WTC11 (cell line): ENCODE data around the gene SKI. TPM values are rescaled to one million over a fixed set of nuclear protein-coding genes. Genes with fewer than 3 reads are reported as not detected.

ENCODE experiments used
- ATAC-seq: fragments of 200-7000 bp; cut with Tn5 transposase; 2 replicates; pipeline ENCODE4 v1.10.0; 2021; ENCODE audit warnings: mild to moderate bottlenecking, moderate library complexity
- CTCF ChIA-PET: fragments of 300-600 bp; sonication (Branson Sonifier 250); formaldehyde crosslinking; loops from one replicate; lab custom pipeline; 2021; ENCODE audit warnings: antibody characterized with exemption; lab: Charles Lee
- POLR2A ChIA-PET: fragments of 350-600 bp; sonication (Branson Sonifier 250); formaldehyde crosslinking; loops from one replicate; lab custom pipeline; 2021; ENCODE audit warnings: antibody characterized with exemption; lab: Charles Lee
- DNase-seq: peaks from one replicate; pipeline ENCODE4 v3.0.0; 2021; ENCODE audit warnings: low spot score
- H3K27ac Mint-ChIP-seq: 2 replicates; pipeline ENCODE4 v1.8.0; 2021; ENCODE audit warnings: mixed read lengths
- H3K27me3 Mint-ChIP-seq: 2 replicates; pipeline ENCODE4 v1.8.0; 2021; ENCODE audit warnings: low read depth, mild to moderate bottlenecking, moderate library complexity, mixed read lengths
- H3K36me3 Mint-ChIP-seq: 2 replicates; pipeline ENCODE4 v1.8.0; 2021; ENCODE audit warnings: mixed read lengths
- H3K4me1 Mint-ChIP-seq: 2 replicates; pipeline ENCODE4 v1.8.0; 2022; ENCODE audit warnings: mixed read lengths
- H3K4me3 Mint-ChIP-seq: 2 replicates; pipeline ENCODE4 v1.8.0; 2021; ENCODE audit warnings: mild to moderate bottlenecking, moderate library complexity, mixed read lengths
- H3K9me3 Mint-ChIP-seq: 2 replicates; pipeline ENCODE4 v1.8.0; 2021; ENCODE audit warnings: mixed read lengths
- CREM ChIP-seq: sonication (generic); formaldehyde crosslinking; IDR thresholded peaks from 2 replicates; pipeline ENCODE4 v1.8.1; 2022; ENCODE audit warnings: mild to moderate bottlenecking, missing genetic modification reagents, moderate library complexity
- ETV6 ChIP-seq: sonication (generic); formaldehyde crosslinking; IDR thresholded peaks from 2 replicates; pipeline ENCODE4 v1.8.1; 2022; ENCODE audit warnings: mild to moderate bottlenecking, missing genetic modification reagents
- FOXJ3 ChIP-seq: sonication (generic); formaldehyde crosslinking; IDR thresholded peaks from 2 replicates; pipeline ENCODE4 v1.9.0; 2021; ENCODE audit warnings: missing genetic modification reagents, mild to moderate bottlenecking, borderline replicate concordance
- HMGA2 ChIP-seq: fragments of 250-450 bp; sonication (Bioruptor Pico); IDR thresholded peaks from 2 replicates; pipeline ENCODE4 v1.4.0; 2021; ENCODE audit warnings: mild to moderate bottlenecking, moderate library complexity
- NFATC4 ChIP-seq: fragments of 250-450 bp; sonication (Bioruptor Pico); IDR thresholded peaks from 2 replicates; pipeline ENCODE4 v1.9.0; 2021; ENCODE audit warnings: mild to moderate bottlenecking
- RELA ChIP-seq: sonication (generic); formaldehyde crosslinking; IDR thresholded peaks from 2 replicates; pipeline ENCODE4 v1.8.1; 2022; ENCODE audit warnings: missing genetic modification reagents, mild to moderate bottlenecking, borderline replicate concordance
- RORB ChIP-seq: fragments of 250-450 bp; sonication (Bioruptor Pico); IDR thresholded peaks from 2 replicates; pipeline ENCODE4 v1.9.0; 2021; ENCODE audit warnings: mild to moderate bottlenecking
- SOX15 ChIP-seq: fragments of 250-450 bp; sonication (Bioruptor Pico); IDR thresholded peaks from 2 replicates; pipeline ENCODE4 v1.9.0; 2021; ENCODE audit warnings: mild to moderate bottlenecking
- TCF7 ChIP-seq: sonication (generic); formaldehyde crosslinking; IDR thresholded peaks from 2 replicates; pipeline ENCODE4 v1.8.0; 2022; ENCODE audit warnings: mild to moderate bottlenecking, low read depth, missing genetic modification reagents, moderate library complexity
- TP53 ChIP-seq: sonication (generic); formaldehyde crosslinking; IDR thresholded peaks from 2 replicates; pipeline ENCODE4 v1.8.1; 2023; ENCODE audit warnings: mild to moderate bottlenecking, missing genetic modification reagents
- ZNF263 ChIP-seq: sonication (generic); formaldehyde crosslinking; IDR thresholded peaks from 2 replicates; pipeline ENCODE4 v1.8.1; 2022; ENCODE audit warnings: low read depth, mild to moderate bottlenecking, moderate library complexity, missing genetic modification reagents
- total RNA-seq: library from RNA; stranded (reverse); gene quantifications from 3 replicates; pipeline ENCODE4 v1.2.3, GENCODE V29; 2021
- TF ChIP-seq, protein P1 (sequence below): sonication (generic); formaldehyde crosslinking; IDR thresholded peaks from 2 replicates; pipeline ENCODE4 v1.8.0; 2023; ENCODE audit warnings: mild to moderate bottlenecking, missing genetic modification reagents
- TF ChIP-seq, protein P2 (sequence below): sonication (generic); formaldehyde crosslinking; IDR thresholded peaks from 2 replicates; pipeline ENCODE4 v1.8.0; 2022; ENCODE audit warnings: mild to moderate bottlenecking, missing genetic modification reagents
- TF ChIP-seq, protein P3 (sequence below): sonication (generic); formaldehyde crosslinking; IDR thresholded peaks from 2 replicates; pipeline ENCODE4 v1.8.1; 2022; ENCODE audit warnings: mild to moderate bottlenecking, missing genetic modification reagents, moderate library complexity, borderline replicate concordance
- TF ChIP-seq, protein P4 (sequence below): fragments of 250-450 bp; sonication (Bioruptor Pico); IDR thresholded peaks from 2 replicates; pipeline ENCODE4 v1.8.0; 2021; ENCODE audit warnings: mild to moderate bottlenecking
- TF ChIP-seq, protein P5 (sequence below): sonication (generic); formaldehyde crosslinking; IDR thresholded peaks from 2 replicates; pipeline ENCODE4 v1.8.1; 2023; ENCODE audit warnings: mild to moderate bottlenecking, moderate library complexity, missing genetic modification reagents
- TF ChIP-seq, protein P6 (sequence below): sonication (generic); formaldehyde crosslinking; IDR thresholded peaks from 2 replicates; pipeline ENCODE4 v1.8.1; 2022; ENCODE audit warnings: mild to moderate bottlenecking, moderate library complexity, missing genetic modification reagents
- TF ChIP-seq, protein P7 (sequence below): sonication (generic); formaldehyde crosslinking; IDR thresholded peaks from 2 replicates; pipeline ENCODE4 v1.8.0; 2023; ENCODE audit warnings: missing genetic modification reagents, mild to moderate bottlenecking, borderline replicate concordance
- TF ChIP-seq, protein P8 (sequence below): sonication (generic); formaldehyde crosslinking; IDR thresholded peaks from 2 replicates; pipeline ENCODE4 v1.8.0; 2022; ENCODE audit warnings: mild to moderate bottlenecking, missing genetic modification reagents
- TF ChIP-seq, protein P9 (sequence below): fragments of 250-450 bp; sonication (Bioruptor Pico); IDR thresholded peaks from 2 replicates; pipeline ENCODE4 v1.9.0; 2021; ENCODE audit warnings: mild to moderate bottlenecking

Gene SKI
- total RNA-seq, 1 experiment from 2014 or later: 88.6 TPM

DNA sequence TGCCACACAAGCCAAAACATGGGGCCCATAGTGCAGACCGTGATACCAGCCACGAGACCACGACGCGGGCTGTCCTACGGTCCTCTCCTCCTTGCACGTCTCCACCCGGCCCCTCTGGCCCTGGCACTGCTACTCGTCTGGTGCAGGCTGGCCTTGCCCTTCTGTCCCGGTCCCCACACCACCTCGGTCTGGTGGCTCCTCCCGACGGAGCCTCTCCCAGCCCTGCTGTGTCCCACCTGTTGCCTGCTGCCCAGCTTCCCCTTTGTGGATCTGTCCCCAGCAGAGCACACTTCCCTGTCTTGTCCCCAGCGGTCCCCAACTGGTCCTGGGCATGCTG lies 112.8 kb downstream of the SKI start:
- POLR2A ChIA-PET: no interaction called here
- ATAC-seq: no peak
- CTCF ChIA-PET: no interaction called here
- Mint-ChIP-seq H3K27ac (no peak overlapping the region), H3K9me3 (no peaks in the 10 kb centered on the region), H3K4me3 (no peak overlapping the region), H3K4me1 (no peaks in the 10 kb centered on the region), H3K36me3 (no peaks in the 10 kb centered on the region), H3K27me3 (no peaks in the 10 kb centered on the region; the same call in 1 of the 2 replicates)
- TF ChIP-seq HMGA2 (CRISPR knock-in tag) (no peak), TP53 (CRISPR knock-in tag) (no peak), ZNF263 (CRISPR knock-in tag) (no peak), RORB (no peak), SOX15 (no peak), RELA (CRISPR knock-in tag) (no peak), CREM (no peak), FOXJ3 (CRISPR knock-in tag) (no peak), ETV6 (CRISPR knock-in tag) (no peak), TCF7 (CRISPR knock-in tag) (no peak), NFATC4 (CRISPR knock-in tag) (no peak)
- TF ChIP-seq, protein P1, sequence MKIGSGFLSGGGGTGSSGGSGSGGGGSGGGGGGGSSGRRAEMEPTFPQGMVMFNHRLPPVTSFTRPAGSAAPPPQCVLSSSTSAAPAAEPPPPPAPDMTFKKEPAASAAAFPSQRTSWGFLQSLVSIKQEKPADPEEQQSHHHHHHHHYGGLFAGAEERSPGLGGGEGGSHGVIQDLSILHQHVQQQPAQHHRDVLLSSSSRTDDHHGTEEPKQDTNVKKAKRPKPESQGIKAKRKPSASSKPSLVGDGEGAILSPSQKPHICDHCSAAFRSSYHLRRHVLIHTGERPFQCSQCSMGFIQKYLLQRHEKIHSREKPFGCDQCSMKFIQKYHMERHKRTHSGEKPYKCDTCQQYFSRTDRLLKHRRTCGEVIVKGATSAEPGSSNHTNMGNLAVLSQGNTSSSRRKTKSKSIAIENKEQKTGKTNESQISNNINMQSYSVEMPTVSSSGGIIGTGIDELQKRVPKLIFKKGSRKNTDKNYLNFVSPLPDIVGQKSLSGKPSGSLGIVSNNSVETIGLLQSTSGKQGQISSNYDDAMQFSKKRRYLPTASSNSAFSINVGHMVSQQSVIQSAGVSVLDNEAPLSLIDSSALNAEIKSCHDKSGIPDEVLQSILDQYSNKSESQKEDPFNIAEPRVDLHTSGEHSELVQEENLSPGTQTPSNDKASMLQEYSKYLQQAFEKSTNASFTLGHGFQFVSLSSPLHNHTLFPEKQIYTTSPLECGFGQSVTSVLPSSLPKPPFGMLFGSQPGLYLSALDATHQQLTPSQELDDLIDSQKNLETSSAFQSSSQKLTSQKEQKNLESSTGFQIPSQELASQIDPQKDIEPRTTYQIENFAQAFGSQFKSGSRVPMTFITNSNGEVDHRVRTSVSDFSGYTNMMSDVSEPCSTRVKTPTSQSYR: no peak
- TF ChIP-seq, protein P2, sequence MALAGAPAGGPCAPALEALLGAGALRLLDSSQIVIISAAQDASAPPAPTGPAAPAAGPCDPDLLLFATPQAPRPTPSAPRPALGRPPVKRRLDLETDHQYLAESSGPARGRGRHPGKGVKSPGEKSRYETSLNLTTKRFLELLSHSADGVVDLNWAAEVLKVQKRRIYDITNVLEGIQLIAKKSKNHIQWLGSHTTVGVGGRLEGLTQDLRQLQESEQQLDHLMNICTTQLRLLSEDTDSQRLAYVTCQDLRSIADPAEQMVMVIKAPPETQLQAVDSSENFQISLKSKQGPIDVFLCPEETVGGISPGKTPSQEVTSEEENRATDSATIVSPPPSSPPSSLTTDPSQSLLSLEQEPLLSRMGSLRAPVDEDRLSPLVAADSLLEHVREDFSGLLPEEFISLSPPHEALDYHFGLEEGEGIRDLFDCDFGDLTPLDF (CRISPR knock-in tag): no peak
- TF ChIP-seq, protein P3, sequence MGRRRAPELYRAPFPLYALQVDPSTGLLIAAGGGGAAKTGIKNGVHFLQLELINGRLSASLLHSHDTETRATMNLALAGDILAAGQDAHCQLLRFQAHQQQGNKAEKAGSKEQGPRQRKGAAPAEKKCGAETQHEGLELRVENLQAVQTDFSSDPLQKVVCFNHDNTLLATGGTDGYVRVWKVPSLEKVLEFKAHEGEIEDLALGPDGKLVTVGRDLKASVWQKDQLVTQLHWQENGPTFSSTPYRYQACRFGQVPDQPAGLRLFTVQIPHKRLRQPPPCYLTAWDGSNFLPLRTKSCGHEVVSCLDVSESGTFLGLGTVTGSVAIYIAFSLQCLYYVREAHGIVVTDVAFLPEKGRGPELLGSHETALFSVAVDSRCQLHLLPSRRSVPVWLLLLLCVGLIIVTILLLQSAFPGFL (CRISPR knock-in tag): no peak
- TF ChIP-seq, protein P4, sequence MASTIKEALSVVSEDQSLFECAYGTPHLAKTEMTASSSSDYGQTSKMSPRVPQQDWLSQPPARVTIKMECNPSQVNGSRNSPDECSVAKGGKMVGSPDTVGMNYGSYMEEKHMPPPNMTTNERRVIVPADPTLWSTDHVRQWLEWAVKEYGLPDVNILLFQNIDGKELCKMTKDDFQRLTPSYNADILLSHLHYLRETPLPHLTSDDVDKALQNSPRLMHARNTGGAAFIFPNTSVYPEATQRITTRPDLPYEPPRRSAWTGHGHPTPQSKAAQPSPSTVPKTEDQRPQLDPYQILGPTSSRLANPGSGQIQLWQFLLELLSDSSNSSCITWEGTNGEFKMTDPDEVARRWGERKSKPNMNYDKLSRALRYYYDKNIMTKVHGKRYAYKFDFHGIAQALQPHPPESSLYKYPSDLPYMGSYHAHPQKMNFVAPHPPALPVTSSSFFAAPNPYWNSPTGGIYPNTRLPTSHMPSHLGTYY (CRISPR knock-in tag): no peak
- TF ChIP-seq, protein P5, sequence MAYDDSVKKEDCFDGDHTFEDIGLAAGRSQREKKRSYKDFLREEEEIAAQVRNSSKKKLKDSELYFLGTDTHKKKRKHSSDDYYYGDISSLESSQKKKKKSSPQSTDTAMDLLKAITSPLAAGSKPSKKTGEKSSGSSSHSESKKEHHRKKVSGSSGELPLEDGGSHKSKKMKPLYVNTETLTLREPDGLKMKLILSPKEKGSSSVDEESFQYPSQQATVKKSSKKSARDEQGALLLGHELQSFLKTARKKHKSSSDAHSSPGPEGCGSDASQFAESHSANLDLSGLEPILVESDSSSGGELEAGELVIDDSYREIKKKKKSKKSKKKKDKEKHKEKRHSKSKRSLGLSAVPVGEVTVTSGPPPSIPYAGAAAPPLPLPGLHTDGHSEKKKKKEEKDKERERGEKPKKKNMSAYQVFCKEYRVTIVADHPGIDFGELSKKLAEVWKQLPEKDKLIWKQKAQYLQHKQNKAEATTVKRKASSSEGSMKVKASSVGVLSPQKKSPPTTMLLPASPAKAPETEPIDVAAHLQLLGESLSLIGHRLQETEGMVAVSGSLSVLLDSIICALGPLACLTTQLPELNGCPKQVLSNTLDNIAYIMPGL (CRISPR knock-in tag): no peak
- TF ChIP-seq, protein P6, sequence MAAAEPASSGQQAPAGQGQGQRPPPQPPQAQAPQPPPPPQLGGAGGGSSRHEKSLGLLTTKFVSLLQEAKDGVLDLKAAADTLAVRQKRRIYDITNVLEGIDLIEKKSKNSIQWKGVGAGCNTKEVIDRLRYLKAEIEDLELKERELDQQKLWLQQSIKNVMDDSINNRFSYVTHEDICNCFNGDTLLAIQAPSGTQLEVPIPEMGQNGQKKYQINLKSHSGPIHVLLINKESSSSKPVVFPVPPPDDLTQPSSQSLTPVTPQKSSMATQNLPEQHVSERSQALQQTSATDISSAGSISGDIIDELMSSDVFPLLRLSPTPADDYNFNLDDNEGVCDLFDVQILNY (CRISPR knock-in tag): no peak
- TF ChIP-seq, protein P7, sequence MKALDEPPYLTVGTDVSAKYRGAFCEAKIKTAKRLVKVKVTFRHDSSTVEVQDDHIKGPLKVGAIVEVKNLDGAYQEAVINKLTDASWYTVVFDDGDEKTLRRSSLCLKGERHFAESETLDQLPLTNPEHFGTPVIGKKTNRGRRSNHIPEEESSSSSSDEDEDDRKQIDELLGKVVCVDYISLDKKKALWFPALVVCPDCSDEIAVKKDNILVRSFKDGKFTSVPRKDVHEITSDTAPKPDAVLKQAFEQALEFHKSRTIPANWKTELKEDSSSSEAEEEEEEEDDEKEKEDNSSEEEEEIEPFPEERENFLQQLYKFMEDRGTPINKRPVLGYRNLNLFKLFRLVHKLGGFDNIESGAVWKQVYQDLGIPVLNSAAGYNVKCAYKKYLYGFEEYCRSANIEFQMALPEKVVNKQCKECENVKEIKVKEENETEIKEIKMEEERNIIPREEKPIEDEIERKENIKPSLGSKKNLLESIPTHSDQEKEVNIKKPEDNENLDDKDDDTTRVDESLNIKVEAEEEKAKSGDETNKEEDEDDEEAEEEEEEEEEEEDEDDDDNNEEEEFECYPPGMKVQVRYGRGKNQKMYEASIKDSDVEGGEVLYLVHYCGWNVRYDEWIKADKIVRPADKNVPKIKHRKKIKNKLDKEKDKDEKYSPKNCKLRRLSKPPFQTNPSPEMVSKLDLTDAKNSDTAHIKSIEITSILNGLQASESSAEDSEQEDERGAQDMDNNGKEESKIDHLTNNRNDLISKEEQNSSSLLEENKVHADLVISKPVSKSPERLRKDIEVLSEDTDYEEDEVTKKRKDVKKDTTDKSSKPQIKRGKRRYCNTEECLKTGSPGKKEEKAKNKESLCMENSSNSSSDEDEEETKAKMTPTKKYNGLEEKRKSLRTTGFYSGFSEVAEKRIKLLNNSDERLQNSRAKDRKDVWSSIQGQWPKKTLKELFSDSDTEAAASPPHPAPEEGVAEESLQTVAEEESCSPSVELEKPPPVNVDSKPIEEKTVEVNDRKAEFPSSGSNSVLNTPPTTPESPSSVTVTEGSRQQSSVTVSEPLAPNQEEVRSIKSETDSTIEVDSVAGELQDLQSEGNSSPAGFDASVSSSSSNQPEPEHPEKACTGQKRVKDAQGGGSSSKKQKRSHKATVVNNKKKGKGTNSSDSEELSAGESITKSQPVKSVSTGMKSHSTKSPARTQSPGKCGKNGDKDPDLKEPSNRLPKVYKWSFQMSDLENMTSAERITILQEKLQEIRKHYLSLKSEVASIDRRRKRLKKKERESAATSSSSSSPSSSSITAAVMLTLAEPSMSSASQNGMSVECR (CRISPR knock-in tag): no peak
- TF ChIP-seq, protein P8, sequence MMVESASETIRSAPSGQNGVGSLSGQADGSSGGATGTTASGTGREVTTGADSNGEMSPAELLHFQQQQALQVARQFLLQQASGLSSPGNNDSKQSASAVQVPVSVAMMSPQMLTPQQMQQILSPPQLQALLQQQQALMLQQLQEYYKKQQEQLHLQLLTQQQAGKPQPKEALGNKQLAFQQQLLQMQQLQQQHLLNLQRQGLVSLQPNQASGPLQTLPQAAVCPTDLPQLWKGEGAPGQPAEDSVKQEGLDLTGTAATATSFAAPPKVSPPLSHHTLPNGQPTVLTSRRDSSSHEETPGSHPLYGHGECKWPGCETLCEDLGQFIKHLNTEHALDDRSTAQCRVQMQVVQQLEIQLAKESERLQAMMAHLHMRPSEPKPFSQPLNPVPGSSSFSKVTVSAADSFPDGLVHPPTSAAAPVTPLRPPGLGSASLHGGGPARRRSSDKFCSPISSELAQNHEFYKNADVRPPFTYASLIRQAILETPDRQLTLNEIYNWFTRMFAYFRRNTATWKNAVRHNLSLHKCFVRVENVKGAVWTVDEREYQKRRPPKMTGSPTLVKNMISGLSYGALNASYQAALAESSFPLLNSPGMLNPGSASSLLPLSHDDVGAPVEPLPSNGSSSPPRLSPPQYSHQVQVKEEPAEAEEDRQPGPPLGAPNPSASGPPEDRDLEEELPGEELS (CRISPR knock-in tag): no peak
- TF ChIP-seq, protein P9, sequence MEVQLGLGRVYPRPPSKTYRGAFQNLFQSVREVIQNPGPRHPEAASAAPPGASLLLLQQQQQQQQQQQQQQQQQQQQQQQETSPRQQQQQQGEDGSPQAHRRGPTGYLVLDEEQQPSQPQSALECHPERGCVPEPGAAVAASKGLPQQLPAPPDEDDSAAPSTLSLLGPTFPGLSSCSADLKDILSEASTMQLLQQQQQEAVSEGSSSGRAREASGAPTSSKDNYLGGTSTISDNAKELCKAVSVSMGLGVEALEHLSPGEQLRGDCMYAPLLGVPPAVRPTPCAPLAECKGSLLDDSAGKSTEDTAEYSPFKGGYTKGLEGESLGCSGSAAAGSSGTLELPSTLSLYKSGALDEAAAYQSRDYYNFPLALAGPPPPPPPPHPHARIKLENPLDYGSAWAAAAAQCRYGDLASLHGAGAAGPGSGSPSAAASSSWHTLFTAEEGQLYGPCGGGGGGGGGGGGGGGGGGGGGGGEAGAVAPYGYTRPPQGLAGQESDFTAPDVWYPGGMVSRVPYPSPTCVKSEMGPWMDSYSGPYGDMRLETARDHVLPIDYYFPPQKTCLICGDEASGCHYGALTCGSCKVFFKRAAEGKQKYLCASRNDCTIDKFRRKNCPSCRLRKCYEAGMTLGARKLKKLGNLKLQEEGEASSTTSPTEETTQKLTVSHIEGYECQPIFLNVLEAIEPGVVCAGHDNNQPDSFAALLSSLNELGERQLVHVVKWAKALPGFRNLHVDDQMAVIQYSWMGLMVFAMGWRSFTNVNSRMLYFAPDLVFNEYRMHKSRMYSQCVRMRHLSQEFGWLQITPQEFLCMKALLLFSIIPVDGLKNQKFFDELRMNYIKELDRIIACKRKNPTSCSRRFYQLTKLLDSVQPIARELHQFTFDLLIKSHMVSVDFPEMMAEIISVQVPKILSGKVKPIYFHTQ: no peak
- no peak for DNase-seq
